Measurements from ENCODE around the gene MAP2.

GRCh38 chr2:209565896-209566582 lies 142.2 kb downstream of the MAP2 start:
- TF ChIP-seq CTCF (IDR thresholded peaks at IDR 0.05) (no peak), EP300 (IDR thresholded peaks at IDR 0.05; ENCODE audit: low read depth) (no peak), POLR2A (IDR thresholded peaks at IDR 0.05) (no peak)

All from transverse colon (tissue), 3 donors.